NCI-H510A (cell line): ENCODE measurements around the gene CDR2L.
"Not testable (repeated sequence)": the region's sequence is repeated elsewhere in the genome, so short reads cannot be mapped to it uniquely, and the experiment has no call there.

ENCODE experiments used
- DNase-seq: peaks from one replicate; lab custom pipeline; 2025; lab: John Stamatoyannopoulos, UW

The CDR2L gene

DNA sequence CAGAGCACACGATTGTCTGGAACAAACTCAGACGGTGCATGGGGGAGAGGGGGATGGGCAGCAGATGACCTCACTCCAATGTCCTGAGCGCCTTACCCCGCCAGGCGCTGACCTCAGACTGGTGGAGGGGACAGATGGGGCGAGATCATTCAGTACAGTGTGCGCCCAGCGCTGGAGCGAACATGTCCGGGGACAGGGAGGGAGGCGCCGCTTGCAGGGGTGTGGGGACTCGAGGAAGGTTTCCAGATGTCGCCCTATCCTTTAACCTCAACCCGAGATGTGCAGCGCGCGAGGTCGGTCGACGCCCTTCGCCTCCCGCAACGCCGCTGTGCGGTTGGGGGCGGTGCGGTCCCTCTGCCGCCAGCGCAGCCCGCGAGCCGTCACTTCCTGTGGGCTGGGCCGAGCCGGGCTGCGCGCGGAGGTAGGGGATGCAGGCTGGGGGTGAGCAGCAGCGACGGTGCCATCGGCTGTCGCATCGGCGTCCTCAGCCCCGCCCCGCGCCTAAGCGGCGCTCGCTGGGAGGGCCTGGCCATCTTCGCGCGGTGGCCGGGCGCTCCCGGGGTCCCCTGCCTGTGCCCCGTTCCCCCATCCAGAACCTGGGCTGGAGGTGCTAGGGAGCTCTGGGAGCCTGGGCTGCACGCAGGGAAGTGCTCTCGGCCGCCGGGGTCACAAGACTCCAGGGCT lies 5.3 kb upstream of the CDR2L start:
- peak; percentile 82 for DNase-seq

DNA sequence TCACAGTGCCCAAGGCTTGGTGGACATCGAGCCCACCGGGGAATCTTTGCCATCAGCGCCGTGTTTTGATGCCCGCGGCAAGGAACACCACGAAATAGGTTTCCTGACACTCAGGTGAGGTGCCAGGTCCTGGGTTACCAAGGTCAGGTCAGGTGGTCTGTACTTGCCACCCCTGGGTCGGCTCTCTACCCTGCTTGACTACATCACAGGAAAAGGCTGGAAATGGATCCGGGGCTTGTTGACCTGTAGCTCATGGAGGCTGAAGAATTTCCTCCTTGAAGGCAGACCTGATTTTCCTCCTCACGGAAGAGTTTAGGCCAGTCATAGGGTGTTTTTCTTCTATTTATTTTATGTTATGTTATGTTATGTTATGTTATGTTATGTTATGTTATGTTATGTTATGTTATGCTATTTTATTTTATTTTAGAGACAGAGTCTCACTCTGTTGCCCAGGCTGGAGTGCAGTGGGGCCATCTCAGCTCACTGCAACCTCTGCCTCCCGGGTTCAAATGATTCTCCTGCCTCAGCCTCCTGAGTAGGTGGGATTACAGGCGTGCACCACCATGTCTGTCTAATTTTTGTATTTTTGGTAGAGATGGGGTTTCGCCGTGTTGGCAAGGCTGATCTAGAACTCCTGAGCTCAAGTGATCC lies 4.6 kb upstream of the CDR2L start:
- DNase-seq, result peak; percentile 10

DNA sequence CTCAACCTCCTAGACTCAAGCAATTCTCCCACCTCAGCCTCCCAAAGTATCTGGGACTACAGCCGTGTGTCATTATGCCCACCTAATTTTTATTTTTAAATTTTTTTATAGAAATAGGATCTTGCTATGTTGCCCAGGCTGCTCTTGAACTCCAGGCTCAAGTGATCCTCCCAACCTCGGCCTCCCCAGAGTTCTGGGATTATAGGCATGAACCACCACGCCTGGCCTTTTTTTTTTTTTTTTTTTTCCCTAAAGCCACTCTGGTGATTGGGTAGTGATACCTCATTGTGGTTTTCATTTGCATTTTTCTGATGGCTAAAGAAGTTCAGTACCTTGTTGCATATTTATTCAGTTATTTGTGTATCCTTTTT lies 1.2 kb upstream of the CDR2L start:
- no peak for DNase-seq

DNA sequence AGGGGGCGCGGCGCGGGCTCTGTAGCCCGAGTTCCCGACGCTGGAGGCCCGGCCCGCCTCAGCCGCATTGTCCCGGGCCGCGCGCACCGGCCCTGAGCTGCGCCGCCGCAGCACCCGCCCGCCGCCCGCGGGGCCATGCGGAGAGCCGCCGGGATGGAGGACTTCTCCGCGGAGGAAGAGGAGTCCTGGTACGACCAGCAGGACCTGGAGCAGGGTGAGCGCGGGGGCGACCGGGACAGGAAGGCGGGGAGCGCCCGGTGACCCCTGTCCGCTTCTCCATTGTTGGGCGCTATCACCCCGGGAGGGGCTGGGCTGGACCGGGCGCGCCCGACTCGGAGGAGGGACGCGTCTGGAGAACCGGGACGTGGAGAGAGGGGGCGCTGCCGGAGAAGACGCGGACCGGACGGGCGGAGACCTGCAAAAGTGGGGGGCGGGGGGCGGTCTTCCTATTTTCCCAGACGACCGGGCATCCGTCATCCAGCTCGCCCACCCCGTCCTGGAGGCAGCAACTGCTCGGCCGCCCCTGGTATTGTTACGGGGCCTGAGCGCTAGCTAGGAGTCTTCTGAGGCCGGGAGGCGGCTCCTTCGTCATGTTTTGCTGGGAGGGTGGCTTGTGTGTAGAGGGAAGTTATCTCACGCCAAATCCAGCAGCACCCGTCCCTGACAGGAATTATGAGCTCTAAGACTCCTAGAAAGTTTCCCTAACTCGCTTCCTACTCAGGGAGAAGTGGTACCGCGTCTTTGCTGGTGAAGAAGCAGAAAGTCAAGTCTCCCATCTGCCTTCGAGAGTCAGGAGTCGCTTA lies 678 bp downstream of the CDR2L start:
- DNase-seq, result peak; percentile 20

DNA sequence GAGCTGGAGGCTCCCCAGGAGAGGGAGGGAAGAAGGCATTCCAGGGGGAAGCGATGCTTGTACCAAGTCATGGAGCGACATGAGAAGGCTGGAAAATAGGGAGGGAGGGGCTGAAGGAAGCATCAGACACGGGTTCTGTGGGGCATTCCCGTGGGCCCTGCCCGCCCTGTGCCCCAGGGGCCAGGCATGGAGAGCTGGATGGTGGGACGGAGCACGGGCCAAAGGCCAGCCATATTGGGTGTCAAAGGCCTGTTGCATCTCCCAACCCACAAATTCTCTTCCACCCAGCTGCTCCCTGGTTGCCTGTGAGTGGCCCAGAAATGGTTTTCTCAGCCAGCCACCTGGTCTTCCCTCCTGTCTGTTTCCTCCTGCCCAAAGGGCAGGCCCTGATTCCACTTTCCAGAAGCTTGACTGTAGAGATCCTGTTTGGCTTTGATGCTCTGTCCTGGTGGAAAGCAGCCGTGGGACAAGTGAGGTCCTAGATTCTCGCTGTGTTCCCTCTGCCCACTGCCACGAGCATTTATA lies 3.2 kb downstream of the CDR2L start:
- no peak for DNase-seq

DNA sequence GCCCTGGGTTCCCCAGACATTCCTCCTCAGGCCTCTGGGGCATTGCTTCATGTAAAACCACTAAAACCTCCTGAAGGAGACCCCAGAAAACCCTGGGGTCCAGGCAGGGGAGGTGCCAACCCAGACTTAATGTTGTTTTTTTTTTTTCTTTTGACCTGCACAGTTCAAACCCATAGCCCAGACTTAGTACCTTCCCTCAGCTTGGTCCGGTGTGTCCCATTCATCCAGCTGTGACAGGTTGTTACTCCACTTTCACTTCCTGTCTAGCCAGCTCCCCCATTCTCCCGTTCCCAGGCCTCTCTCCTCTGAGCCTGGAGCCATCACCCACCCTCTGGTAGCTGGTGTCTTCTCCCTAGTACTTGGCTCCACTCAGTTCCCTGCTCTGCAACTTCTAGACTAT lies 4.8 kb downstream of the CDR2L start:
- no peak for DNase-seq

DNA sequence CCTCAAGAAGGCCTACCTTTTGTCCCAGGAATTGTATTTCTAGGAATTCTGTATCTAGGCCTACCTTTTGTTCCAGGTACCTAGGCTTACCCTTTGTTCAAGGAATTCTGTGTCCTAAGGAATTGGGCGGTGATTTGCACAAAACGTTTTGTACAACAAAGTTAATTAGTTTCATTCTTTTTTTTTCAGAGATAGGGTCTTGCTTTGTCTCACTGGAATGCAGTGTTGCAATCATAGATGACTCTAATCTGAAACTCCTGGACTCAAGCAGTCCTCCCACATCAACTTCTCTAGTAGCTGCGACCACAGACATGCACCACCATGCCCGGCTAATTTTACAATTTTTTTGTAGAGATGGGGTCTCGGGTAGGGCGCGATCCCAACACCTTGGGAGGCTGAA lies 7.0 kb downstream of the CDR2L start:
- no peak for DNase-seq

DNA sequence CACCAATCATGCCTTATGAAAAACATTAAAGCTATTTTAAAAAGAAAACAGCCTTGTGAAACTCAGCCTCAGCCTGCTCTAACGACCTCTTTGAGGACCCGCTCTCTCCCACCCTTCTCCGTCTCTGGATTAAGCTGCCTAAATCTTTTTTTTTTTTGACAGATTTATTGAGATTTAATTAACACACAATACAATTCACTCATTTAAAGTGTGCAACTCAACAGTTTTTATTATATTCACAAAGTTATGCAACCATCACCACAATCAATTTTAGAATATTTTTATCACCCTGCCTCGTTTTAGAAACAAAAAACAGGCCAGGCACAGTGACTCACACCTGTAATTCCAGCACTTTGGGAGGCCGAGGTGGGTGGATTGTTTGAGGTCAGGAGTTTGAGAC lies 8.4 kb downstream of the CDR2L start:
- no peak for DNase-seq

DNA sequence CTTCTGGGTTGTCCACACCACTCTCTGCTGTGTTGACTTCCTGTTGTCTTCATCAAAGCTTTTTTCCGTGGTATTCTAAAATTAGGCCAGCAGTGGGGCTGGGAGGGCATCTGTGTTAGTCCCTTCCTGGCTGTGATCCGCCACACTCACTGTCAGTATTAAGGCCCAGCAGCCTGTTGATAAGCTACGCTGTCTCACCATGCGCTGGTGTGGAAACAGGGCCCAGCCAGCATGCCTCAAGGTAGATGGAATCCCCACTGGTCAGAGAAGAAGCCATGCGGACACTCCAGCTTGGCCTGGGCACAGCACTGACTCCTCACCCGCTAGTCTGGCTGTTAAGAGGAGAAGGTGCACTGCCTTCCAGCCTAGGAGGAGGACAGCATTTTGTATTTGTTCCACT lies 11.4 kb downstream of the CDR2L start:
- DNase-seq, result no peak

DNA sequence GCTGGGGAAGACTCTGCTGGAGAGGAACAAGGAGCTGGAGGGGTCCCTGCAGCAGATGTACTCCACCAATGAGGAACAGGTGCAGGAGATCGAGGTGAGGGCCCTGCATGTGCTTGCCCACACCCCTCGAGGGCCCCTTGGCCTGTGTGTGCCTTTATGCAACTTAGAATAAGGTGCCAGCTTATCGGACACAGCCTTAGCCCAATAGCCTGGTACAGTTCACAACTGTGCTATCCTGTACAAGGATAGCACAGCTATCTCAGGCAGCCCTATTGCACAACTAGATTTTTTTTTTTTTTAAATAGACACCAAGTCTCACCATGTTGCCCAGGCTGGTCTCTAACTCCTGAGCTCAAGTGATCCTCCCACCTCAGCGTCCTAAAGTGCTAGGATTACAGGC lies 12.1 kb downstream of the CDR2L start:
- DNase-seq, result no peak

DNA sequence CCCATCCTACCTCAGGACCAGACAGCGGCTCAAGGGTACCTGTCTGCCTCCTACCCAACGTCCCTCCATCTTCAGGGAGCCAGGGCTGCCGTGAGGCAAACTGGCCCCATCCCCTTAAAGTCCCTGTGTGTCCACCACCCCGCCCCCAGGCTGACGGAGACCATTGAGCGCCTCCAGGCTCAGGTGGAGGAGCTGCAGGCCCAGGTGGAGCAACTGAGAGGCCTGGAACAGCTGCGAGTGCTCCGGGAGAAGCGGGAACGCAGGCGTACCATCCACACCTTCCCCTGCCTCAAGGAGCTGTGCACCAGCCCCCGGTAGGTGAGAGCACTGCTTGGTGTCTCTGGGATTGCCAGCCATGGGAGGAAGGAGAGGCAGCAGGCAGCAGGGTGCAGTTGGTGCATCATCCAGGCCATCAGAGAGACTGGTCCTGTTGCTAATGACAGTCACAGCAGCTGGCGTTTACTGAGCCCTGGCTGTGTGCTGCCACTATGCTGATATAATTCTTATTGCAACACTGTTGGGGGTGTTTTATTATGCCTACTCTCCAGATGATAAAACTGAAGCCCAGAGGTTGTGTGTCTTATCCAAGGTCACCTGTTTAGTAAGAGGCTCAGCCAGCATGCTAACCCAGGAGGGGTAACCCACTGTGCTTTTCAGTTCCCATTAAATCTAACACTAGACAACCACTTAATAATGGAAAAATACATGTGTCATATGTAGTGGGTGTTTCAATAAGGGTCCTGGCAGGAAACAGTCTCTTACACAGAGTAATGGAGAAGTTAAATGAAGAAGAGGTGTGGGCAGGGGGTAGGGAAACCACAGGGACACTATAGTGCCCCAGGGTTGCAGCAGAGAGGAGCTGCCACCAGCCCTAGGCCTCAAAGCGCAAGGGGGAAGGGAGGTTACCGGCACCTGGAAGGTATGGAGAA lies 14.7 kb downstream of the CDR2L start:
- no peak for DNase-seq

DNA sequence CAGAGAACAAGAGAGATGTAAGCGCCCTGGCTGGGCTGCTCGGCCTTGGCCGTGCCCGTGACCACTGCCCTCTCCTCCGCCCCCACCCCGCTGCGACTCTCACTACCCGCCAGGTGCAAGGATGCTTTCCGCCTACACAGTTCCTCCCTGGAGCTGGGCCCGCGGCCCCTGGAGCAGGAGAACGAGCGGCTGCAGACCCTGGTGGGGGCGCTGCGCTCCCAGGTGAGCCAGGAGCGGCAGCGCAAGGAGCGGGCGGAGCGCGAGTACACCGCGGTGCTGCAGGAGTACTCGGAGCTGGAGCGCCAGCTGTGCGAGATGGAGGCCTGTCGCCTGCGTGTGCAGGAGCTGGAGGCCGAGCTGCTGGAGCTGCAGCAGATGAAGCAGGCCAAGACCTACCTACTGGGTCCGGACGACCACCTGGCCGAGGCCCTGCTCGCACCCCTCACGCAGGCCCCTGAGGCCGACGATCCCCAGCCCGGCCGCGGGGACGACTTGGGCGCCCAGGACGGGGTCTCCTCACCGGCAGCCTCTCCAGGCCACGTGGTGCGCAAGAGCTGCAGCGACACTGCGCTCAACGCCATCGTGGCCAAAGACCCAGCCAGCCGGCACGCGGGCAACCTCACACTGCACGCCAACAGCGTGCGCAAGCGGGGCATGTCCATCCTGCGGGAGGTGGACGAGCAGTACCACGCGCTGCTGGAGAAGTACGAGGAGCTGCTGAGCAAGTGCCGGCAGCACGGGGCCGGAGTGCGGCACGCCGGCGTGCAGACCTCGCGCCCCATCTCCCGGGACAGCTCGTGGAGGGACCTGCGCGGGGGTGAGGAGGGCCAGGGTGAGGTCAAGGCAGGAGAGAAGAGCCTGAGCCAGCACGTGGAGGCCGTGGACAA lies 15.9 kb downstream of the CDR2L start:
- DNase-seq, result no peak

DNA sequence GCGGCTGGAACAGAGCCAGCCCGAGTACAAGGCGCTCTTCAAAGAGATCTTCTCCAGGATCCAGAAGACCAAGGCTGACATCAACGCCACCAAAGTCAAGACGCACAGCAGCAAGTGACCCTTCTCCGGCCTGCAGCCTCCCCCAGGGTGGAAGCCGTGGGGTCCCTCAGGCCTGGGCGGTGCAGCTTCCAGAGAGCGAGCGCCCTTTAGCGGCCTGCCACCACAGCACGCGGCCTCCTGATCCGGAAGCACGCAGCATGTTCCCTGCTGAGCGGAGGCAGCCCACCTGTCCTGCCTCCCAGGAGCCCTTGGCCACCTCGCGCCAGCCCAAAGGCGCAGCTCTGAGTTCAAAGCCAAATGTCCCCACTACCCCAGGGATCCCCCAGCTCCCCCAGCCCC lies 16.5 kb downstream of the CDR2L start:
- DNase-seq, result no peak

DNA sequence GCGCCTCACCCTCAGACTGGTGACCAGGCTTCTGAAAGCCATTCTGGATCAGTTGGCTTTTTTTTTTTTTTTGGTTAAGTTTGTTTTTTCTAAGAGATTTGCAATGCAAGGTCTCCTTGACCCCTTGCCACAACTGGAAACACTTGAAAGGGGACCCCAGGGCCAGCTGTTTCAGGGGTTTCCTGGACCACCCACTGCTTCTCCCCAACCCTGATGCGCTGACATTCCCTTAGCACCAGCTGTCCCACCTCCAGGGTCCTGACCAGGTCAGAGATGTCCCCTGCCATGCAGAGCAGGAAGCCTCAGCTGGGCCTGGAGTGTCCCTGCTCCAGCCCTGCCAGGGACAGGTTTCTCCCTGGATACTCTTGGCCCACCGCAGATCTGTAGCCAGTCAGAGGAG lies 16.9 kb downstream of the CDR2L start:
- no peak for DNase-seq

DNA sequence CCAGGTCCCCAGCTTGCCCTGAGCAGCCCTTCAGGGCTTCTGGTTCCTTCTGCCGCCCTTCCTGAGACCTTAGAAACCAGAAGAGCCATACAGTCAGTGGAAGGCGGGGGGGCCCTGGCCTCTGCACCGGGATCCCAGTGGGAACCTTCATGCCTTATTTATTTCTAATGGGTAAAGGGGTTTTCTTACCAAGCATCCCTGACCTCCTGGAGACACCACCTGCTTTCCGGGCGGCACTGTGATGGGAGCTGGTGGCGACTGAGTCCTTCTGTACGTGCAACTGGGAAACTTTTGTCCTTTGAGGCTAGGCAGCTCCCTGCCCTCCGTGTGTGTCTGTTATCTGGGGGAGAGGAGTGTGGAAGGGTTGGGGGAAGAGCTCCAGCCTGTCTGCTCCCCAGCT lies 17.9 kb downstream of the CDR2L start:
- no peak for DNase-seq

DNA sequence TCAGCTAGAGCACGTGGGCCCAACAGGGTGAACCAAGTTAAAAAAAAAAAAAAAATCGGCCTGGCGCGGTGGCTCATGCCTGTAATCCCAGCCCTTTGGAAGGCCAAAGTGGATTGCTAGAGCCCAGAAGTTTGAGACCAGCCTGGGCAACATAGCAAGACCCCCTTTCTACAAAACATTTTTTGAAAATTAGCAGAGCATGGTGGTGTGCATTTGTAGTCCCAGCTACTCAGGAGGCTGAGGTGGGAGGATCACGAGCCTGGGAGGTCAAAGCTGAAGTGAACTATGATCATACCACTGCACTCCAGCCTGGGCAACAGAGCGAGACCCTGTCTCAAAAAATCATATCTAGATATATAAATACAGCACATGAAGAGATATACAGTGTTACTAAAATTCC lies 18.7 kb downstream of the CDR2L start:
- DNase-seq, result not testable (repeated sequence)

DNA sequence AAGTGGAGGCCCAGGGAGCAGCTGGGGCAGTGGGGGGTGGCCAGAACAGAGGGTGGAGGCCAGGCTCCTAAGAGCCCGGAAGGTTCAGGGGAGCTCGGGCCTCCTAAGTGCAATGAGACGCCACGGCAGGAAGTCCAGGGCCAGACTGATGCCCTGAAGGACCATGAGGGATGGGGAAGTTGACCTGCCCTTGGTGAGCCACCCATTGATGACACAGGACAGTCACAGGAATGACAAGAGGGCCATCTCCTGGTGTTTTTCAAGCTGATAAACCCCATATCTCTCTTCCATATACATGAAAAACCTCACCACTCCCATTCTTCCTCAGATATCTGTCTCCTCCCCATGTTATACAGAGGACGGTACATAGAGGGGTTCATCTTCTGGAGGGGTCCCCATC lies 19.2 kb downstream of the CDR2L start:
- DNase-seq, result no peak

DNA sequence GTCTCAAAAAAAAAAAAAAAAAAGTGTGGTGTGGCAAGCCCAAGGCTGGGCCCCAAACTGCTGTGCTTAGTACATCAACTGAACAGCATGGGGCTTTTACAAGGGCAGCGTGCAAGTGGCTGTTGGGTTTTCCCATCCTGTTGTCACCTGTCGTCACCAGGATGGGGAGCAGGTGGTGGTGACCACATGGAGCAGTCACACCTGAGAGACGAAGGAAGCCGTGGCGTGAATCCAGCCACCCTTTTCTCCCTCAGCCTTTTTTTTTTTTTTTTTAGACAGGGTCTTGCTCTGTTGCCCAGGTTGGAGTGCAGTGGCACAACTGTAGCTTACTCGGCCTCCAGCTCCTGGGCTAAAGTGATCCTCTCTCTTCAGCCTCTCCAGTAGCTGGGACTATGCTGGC lies 20.9 kb downstream of the CDR2L start:
- peak; percentile 18 for DNase-seq

DNA sequence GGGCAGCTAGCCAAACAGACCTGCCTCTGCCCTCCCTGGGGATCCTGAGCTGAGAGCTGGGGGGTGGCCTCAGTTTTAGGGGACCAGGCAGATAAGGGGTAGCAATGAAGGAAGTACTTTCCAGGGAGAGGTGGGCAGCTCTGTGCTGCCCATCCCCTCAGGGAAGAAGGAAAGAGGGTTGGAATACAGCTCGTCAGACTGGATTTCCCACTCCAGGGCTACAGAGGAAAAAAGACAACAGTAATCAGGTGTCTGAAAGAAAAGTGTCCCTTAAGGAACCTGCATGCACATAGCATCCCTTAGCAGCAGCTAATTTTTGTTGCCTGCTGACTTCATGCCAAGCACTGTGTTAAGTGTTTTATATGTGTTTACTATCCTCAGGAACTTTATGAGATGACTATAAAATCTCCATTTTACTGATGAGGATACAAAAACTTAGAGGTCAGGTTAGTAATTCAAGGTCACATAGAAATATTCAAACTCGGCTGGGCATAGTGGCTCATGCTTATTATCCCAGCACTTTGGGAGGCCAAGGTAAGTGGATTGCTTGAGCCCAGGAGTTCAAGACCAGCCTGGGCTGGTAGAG lies 21.8 kb downstream of the CDR2L start:
- DNase-seq, result peak; percentile 9

DNA sequence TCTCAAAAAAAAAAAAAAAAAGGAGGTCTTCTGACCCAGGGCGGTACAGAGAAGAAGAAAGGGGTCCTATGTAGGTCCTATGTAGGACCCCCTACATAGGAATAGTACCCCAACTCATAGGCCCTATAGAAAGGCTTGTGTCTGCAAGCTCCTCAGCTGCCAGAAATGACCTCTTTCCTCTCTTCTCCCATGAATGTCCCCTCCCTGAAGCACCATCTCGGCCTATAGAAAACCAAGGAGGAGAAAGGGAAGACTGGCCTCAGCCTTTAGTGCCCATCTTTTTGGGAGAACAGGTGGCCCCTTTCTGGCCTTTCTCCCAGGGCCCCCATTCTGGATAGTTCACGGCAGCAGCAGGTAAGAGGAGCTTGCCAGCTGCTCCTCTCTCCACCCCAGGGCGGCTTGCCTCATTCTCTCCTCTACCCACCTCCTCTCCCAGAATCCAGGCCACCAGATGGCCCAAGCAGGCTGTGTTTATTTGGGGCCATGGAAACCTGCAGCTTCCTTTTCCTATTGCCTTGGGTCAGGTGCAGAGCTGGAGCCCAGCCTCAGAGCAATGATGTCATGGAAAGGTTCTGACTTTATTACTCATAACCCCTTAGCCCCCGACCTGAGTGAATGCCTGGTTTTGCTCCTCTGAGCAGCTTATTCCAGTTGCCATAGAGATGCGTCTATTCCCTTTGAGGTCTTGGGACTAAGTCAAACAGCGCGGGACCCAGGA lies 23.4 kb downstream of the CDR2L start:
- DNase-seq, result peak; percentile 38
